GM18519 (cell line): ENCODE measurements around the gene CETN1.

Experiments
- ATAC-seq: cut with Tn5 transposase; IDR thresholded peaks from one replicate; pipeline ENCODE4 v1.9.1; 2021; ENCODE audit warnings: mild to moderate bottlenecking, moderate library complexity; ENCODE audit not compliant: unreplicated experiment, low FRiP score

Gene CETN1

DNA sequence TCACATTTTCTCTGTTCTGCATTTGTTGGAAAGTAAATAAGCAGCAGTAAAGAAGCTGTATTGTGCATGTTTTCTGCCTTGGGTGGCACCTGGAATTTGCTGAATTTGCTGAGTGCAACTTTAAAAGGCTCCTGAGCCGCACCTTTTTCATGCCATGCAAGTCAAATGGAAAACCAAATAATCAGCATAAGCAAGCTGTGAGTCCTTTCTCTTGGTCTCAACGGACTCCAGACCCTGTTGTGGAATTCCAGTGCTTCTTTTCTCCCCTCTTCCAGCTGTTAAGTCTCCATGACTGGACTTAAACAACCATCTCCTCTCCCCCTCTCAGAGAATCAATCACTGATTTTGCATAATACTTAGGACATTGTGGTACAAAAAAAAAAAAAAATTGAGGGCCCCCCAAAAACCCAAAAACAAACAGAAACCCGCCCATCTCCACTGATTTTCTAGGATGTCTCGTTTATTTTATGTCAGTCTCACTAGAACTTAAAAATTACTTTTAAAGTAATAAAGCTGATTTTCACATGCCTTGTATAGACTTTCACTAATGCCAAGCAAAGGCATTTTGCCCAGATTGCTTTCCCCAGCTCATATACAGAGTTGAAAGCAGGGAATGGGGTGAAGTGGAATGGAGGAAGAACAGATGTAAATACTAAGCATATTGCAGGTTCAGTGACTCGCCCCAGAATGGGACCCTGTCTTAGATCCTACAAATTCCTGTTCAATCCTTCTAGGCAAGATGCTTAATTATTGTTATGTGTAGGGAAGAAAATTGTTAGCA, 5.1 kb upstream of the CETN1 start:
- no peak for ATAC-seq

DNA sequence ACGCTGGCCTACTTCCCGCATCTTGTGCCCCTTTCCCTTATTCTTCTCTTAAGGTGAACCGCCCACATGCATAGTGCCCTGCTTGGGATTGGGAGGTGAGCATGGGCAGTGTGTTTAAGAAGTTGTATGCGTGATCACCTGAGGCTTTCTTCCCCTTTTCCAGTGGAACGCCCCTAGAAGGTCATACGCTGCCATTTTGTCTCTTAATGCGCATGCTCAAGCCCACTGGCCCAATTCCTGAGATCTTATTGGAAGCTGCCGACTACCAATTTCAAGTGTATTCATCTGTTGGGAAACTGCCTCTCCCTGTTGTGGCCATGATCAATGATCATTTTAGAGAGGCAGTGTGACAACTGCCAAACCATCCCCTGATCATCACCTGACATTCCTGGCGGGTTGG, 3.3 kb upstream of the CETN1 start:
- ATAC-seq, result no peak

DNA sequence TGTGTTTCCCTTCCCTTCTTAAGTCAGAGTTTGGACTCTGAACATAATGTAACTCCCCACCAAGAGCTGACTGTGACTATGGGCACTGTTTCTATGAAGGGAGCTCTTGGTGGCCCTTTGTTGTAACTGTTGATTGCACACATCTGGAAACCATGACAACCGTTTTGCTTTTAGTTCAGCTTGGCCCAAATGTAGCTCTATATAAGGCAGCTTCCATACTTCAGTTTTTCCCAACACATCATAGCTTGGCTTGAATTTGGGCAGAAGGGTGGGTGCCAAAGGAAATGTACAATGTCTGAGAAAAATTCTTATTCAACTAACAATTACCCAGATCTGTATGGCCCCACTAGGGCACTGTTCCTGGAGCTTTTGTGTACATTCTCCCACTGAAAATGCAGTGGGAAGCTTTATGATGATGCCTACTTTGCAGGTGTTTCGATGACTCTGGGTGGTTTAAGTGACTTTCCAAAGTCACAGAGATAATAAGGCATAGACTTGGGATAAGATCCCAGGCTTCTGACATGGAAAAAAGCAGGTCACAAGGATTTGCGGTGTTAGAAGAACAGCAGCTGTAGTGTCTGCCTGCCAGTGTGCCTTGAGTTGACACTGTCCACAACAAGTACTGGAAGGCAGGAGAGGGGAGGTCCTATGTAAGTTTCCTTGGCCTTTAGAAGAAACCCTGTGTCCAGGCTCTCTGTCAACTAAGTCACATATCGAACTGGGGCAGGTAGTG, 2.4 kb upstream of the CETN1 start:
- no peak for ATAC-seq

DNA sequence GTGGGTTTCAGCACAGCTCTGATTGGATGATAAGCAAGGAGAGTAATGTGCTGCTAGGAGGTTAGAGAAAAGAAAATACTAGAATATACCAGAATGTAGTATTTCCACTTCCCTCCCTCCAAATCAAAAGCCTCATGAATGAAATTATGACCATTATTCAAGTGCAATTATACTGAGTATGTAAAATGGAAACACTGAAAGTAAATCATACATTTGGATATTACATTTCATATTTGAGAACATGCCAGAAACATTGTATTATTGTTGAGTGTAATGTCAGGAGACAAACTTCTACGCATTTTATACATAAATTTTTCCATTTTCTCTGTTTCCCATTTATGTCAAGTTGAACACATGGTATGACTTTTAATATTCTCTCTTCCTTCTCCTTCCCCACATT, 942 bp upstream of the CETN1 start:
- no peak for ATAC-seq

DNA sequence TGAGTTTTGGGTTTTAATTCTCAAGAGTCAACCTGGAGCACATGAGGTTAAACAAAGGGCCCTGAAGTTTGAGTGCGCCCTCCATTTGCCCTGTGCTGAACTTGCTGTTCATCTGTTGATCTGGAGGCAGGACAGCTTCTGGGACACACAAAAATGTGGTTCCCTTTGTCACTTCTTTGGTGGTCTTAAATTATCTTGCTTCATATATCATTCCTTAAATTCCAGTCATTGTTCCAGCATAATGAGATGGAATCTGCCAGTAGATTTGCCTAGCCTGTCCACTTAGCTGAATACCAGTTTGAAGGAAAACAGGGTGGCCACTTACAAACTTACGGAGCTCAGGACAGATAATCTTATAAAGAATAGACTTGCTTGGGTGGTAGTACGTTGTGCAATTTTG, 916 bp downstream of the CETN1 start:
- ATAC-seq, result no peak

GRCh38 chr18:582465-582864, 2.3 kb downstream of the CETN1 start:
- ATAC-seq, result no peak

GRCh38 chr18:595068-595467, 14.9 kb downstream of the CETN1 start:
- no peak for ATAC-seq

DNA sequence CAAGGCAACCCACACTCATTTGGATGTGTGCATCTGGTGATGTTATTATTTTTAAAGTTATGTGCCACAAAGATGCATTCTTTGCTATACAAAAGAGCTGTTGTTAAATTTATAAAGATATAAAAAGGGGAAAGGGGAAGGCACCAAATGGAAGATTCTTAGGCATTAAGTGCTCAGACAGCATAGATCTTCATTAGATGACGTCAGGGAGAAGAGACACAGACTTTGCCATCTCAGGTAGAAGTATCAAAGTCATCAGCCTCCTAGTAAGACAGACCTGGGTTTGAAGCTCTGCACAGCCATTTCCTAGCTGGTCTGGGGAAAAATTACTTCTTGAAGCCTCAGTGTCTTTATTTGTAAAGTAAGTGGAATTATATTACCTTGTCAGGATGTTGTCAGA, 15.4 kb downstream of the CETN1 start:
- ATAC-seq, result no peak

DNA sequence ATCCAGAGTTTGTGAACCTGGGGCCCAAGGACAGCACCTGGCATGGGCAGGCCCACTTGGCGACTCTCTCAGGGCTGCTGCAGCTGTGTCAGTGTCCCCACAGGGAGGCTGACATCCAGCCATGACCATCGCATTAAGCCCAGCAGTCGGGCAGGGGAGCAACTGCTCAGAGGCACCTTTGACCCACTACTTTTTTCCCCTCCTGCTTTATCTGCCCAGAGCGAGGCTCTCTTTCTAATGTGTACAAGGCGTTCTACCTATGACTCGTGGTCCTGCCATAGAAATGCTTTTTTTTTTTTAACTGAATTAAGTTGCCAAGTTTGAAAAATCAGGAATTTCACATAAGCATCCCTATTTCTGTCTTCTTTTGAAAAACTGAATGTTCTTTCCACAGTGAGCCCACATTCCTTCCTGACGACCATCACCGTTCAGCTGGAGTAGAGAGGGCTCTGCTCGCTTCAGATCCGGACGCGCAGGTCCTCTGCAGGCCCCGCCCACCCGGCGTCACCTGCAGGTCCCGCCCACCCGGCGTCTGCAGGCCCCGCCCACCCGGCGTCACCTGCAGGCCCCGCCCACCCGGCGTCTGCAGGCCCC, 16.2 kb downstream of the CETN1 start:
- ATAC-seq, result no peak

DNA sequence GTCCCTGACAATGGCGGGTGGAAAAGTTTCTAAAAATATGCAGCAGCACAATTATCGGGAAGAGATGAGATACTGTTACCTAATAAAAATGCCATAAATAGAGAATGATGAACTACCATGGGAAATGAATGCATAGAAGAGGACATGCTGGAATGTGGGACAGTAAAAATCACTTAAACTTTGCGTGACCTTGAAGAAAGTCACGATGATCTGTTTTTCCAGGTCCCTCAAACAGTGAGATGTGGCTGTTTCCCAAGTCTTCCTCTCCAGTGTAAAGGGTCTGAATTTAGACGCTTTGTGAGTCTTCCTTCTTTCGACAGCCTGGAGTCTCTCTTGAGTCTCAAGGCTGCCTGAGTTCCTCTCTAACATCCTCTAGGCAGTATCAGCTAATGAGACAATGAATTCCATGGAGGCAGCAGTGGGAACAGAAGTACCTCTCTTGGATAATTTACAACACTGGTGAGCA, 18.0 kb downstream of the CETN1 start:
- no peak for ATAC-seq

GRCh38 chr18:600107-600506, 19.9 kb downstream of the CETN1 start:
- ATAC-seq, result no peak

- no peak for ATAC-seq
Observed at GRCh38 chr18:604771-605170, 24.6 kb downstream of the CETN1 start.

DNA sequence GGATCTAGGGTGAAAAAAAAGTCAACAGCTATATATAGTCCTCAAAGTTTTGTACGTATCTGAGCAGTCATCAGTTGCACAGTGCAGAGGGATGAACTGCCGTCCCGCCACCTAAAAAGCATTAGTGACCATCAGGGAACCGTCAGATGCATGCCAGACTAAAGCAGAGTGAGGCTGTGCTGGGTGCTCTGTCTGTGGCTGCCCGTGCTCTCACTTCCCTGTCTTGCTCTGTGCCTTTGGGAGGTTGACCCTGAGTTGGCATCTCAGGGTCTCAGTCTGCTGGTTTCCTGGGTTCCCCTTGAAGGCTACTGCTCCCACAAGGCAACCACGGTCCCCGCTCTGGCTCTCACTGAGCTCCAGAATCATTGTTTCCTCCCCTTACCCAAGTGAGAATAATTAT, 27.8 kb downstream of the CETN1 start:
- no peak for ATAC-seq

DNA sequence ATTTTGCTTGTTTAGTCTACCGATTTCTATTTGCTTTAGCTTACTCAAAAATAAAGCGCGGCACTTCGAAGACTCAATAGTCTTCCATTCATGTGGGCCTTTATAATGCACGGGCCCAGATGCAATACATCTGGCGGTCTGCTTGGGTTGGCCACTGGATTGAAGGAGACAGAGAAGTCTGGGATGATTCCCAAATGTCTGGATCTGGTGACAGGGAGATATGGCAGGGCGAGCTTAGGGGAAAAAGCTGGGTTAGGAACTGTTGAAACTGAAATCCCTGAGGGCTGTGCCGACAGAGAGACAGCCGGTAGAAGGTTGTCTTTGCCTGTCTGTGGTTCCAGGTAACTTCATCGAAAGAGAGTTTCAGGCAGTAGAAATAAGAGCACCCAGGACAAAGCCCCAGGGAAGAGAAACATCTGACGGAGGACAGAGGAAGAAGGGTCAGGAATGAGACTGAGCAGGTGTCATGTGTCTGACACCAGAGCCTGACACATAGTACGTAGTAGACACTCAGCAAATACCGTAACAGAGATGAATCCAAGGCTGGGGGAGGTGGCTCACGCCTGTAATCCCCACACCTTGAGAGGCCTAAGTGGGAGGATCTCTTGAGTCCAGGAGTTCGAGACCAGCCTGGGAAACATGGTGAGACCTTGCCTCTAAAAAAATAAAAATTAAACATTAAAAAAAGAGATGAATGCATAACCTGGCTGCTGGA, 30.2 kb downstream of the CETN1 start:
- no peak for ATAC-seq

DNA sequence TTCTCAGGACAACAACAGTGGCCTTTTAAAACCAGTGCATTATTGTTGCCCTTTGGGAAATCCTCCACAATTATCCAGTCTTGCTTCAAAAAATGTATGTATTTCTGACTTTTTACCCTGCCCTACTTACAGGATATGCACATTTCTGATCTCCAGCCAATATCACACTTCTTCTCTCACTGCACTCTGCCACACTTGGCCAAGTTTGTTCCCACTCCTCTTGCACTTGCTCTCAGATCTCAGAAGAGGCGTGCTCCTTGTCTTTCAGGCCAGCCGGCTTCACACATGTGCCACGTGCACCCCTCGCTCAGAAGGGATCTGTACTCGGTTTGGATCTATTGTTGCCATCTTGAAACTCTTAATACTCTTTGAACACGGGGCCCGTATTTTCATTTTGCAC, 32.0 kb downstream of the CETN1 start:
- ATAC-seq, result no peak

GRCh38 chr18:614193-614592, 34.0 kb downstream of the CETN1 start:
- ATAC-seq, result no peak

DNA sequence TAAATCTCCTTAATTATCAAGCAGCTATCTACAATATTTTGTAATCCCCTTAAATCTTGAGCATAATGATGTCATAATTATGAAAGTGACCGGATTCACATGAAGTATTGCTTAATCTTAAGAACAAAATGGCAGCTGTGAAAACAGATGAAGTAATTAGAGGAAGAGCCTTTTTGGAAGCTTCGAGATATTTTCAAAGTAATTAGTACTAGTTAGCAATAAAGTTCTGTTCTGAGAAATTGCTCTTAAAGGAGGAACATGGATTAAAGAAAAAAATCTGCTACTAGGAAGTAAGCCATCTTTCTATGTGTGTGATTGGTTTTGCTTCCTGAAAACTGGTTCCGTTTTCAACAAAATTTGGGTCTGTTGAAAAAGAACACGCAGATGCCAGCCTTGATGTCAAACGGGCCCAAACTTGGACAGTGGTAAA, 34.9 kb downstream of the CETN1 start:
- ATAC-seq, result no peak

- ATAC-seq, result no peak
Observed at GRCh38 chr18:615773-616172, 35.6 kb downstream of the CETN1 start.

DNA sequence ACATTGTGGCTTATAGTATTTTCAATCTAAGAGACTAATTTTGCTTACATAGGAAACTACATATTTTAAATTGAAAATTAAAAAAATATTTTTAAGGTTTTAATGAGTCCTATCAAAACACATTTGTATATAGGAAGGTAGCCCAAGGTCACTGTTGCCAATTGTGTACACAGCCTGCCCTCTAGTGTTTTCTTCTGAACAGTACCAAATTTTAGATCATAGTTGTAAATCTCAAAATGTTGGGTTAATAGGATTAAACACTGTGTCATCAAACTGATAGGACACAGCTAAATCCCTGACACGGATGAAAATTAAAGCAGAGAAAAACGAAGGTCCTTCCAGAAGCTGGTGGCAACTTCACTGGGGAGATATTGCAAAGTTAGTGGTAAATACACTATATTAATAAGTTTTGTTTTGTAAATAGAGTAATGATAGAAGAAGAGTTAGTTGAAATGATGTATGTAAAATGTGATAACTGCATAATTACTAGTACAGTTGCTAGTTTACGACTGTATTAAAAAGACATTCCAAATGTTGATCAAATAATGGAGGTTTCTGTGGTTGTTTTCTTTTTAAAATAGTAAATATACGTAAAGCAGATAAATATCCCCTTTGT, 36.3 kb downstream of the CETN1 start:
- ATAC-seq, result peak; percentile 62

DNA sequence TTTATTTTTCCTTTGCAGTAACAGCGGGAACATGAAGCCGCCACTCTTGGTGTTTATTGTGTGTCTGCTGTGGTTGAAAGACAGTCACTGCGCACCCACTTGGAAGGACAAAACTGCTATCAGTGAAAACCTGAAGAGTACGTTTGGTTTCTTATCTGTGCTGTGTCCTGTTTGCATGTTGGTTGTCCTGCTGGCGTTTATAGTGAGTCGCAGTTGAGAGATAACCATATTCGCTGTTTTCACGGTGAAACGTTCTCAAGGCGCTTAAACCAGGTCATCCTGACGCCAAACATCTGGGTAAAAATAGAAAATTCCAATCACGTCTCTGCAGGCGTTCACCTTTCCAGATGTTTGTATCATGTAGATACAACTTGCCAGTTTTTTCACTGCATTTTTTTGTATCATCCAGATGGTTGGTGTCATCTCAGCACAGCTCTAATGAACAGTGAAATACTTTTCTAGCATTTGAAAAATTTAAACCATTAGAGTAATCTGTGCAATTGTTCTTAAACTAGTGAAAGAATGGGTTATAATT, 37.9 kb downstream of the CETN1 start:
- no peak for ATAC-seq
